ENCODE measurements around the gene SYK.
"Not testable (repeated sequence)": the region's sequence is repeated elsewhere in the genome, so short reads cannot be mapped to it uniquely, and the experiment has no call there.

The SYK gene

DNA sequence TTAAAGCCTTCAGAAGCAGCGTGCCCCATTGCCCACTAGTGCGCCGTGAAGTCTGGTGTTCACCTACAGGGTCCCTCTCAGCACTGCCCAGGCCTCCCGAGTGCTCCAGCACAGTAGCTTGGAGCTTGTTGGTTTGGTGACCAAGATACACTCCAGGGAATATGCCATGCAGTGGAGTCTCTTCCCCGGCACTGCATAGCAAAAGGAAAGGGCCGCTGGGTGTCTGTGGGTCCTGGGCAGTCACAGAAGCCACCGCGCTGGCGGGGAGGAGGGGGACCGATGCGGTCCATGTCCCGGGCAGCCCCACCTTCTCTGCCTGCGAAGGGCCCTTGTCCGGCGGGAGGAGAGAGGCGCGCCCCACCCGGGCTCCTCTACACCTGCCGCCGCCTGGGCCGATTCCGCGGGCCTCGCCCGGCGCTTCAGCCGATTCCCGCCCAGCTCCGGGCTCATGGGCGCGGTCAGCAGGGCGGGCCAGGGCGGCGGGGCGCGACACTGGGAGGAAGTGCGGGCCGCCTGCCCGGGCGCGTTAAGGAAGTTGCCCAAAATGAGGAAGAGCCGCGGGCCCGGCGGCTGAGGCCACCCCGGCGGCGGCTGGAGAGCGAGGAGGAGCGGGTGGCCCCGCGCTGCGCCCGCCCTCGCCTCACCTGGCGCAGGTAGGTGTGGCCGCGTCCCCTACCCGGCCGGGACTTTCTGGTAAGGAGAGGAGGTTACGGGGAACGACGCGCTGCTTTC is at the start of gene SYK:
TSS of gene SYK (plus strand) at position 579 of the 732 bp plus-strand sequence. CDS start 42,080 bp downstream, outside the sequence.
- peak; percentile 80 to 82 for ATAC-seq (replicated peaks)
- peaks cover 42 to 75% of the 10 kb centered on the region in 2 donors for H3K4me1 Mint-ChIP-seq
- no peaks in the 10 kb centered on the region for H3K9me3 Mint-ChIP-seq
- peaks cover 2 to 3% of the 10 kb centered on the region in 2 donors for H3K36me3 Mint-ChIP-seq
- no peaks in the 10 kb centered on the region for H3K27me3 Mint-ChIP-seq
- peak; percentile 60 for DNase-seq
- H3K27ac Mint-ChIP-seq, result peak within 1 kb of the TSS; percentile 98
- peak within 1 kb of the TSS; percentile 98 for H3K4me3 Mint-ChIP-seq

DNA sequence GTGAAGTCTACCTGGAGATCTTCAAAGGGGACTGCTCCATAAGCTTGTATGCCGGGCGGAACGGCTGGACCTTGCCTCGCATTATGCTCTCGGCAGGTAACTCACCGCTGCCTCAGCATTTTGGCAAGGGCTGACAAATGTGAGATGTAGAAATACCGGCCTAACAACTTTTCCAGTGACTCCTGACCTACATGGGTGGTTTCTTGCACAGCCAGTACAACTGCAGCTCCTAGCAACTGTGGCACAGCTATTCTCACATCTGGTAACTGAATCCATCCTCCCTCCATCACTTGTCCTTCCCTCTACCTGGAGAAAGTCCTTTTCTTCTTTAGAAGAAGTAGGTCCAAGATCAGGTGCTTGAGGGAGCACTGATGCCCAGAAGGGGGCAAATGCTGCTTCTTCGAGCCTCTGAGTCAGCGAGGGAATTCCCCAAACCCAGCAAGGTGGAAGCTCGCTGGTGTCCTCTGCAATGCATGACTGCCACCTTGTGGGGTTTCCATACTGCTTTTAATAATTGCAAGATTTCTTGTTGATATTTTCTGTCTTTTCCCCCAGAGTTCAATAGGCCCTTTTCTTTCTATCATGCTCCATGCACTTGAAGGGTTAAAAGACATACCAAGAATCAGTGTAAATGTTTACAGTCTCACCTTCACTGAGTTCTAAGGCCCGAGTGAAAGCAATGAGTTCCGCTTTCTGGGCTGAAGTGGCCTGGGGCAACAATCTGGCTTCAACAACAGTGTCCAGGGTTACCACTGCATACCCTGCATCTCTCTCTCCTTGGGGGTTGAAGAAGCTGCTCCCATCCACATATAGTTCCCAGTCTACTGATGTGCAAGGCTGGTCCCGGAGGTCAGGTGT is 45.9 kb upstream of the SYK start:
- not testable (repeated sequence) for H3K9me3 Mint-ChIP-seq; H3K4me3 Mint-ChIP-seq; H3K27ac Mint-ChIP-seq; H3K27me3 Mint-ChIP-seq; H3K36me3 Mint-ChIP-seq; ATAC-seq (replicated peaks)
- H3K4me1 Mint-ChIP-seq, result peaks cover 7 to 13% of the 10 kb centered on the region in 2 donors
- DNase-seq, result peak; percentile 75

DNA sequence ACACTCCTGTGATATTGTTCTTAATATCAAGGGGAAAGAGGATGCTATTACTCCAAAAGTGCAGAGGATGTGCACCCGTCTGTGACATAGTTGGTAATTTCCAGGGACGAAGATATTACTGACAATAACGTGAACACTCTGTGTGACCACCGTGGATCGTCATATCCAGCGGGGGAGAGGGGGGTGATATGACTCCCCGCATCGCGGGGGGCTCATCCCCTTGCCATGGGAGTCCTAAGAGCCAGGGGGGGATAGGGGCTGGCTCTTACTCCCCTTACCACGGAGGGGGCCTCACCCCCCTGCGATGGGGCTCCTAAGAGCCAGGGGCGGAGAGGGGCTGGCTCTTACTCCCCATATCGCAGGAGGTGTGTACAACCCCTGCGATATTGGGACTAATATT is 41.0 kb upstream of the SYK start:
- not testable (repeated sequence) for ATAC-seq (replicated peaks); H3K4me3 Mint-ChIP-seq; H3K4me1 Mint-ChIP-seq; DNase-seq; H3K27ac Mint-ChIP-seq; H3K9me3 Mint-ChIP-seq; H3K27me3 Mint-ChIP-seq; H3K36me3 Mint-ChIP-seq

DNA sequence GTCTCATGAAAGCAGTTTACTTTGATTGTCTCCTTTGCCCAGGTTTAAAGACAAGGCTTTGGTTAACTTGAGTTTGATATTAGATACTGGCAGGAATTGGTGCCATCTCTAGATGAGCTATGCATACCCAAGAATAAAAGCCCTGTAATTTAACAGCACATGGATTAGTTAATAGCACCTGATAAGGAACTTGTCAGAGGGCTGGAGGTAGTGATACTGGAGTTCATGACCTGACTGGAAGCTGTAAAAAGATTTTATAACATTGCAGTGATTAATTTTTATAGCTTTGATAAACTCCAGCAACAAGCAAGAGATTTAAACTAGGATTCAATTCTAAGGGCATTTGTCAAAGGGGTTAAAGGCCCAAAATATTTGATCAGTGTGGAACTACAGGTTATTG is 34.9 kb upstream of the SYK start:
- ATAC-seq (replicated peaks), result no peak
- no peak overlapping the region for H3K4me3 Mint-ChIP-seq
- H3K36me3 Mint-ChIP-seq, result no peaks in the 10 kb centered on the region
- no peak overlapping the region for H3K27ac Mint-ChIP-seq
- no peak for DNase-seq
- no peaks in the 10 kb centered on the region for H3K27me3 Mint-ChIP-seq
- peaks cover 0 to 1% of the 10 kb centered on the region in 2 donors for H3K9me3 Mint-ChIP-seq
- H3K4me1 Mint-ChIP-seq, result peaks cover 26 to 37% of the 10 kb centered on the region in 2 donors

GRCh38 chr9:90767523-90768100 is 34.0 kb upstream of the SYK start:
- no peaks in the 10 kb centered on the region for H3K27me3 Mint-ChIP-seq
- DNase-seq (no peak), ATAC-seq (replicated peaks) (no peak)
- H3K27ac Mint-ChIP-seq, result no peak overlapping the region
- H3K4me1 Mint-ChIP-seq, result peaks cover 34 to 46% of the 10 kb centered on the region in 2 donors
- peaks cover 0 to 1% of the 10 kb centered on the region in 2 donors for H3K9me3 Mint-ChIP-seq
- no peaks in the 10 kb centered on the region for H3K36me3 Mint-ChIP-seq
- no peak overlapping the region for H3K4me3 Mint-ChIP-seq

- Mint-ChIP-seq H3K36me3 (no peaks in the 10 kb centered on the region), H3K4me3 (peak overlapping the region; percentile 26 to 28), H3K27ac (peak overlapping the region; percentile 0), H3K9me3 (peaks cover 0 to 1% of the 10 kb centered on the region in 2 donors), H3K4me1 (peaks cover 51 to 68% of the 10 kb centered on the region in 2 donors), H3K27me3 (no peaks in the 10 kb centered on the region)
- ATAC-seq (replicated peaks), result peak; percentile 78 to 82
- DNase-seq, result peak; percentile 55
Observed at GRCh38 chr9:90770182-90770738, 31.4 kb upstream of the SYK start.

DNA sequence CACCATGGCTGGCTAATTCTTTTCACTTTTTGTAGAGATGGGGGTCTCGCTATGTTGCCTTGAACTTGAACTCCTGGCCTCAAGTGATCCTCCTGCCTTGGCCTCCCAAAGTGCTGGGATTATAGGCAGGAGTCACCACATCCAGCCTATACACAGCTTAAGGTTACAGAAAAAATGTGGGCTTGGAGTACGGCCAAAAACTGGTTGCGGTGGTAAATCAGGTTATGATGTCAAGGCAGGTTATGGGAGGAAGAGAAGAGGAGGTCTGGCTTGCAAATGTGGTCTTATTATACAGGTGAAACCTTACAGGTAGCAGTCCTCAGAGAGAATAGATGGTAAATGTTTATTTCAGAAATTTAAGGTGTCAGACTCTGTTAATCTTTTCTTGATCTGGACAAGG is 30.7 kb upstream of the SYK start:
- no peak for ATAC-seq (replicated peaks)
- Mint-ChIP-seq H3K27me3 (no peaks in the 10 kb centered on the region), H3K27ac (no peak overlapping the region)

DNA sequence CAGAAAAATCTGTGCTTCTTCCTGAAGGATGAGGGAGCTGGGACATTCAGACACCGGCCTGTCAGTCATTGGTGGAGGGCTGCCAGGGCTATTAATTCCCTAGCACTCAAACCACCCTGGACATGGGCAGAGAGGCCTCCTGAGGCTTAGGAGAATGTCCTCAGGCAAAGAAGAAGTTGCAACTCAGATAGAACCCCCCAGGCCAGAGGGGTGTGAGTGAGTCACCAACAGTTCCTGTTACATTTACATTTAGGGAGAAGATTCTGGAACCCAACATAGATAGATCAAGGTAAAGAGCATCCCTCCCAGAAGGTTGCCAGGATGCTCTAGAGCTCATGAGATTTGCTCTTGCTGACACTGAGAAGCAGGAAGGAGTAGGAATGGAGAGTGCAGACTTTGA is 29.2 kb upstream of the SYK start:
- Mint-ChIP-seq H3K27me3 (no peaks in the 10 kb centered on the region), H3K4me1 (peaks cover 48 to 68% of the 10 kb centered on the region in 2 donors), H3K36me3 (no peaks in the 10 kb centered on the region), H3K27ac (peak overlapping the region; percentile 4), H3K9me3 (peaks cover 0 to 1% of the 10 kb centered on the region in 2 donors), H3K4me3 (no peak overlapping the region)
- no peak for DNase-seq
- no peak for ATAC-seq (replicated peaks)

More for the DNA sequence above, 30.7 kb upstream of the SYK start:
- H3K36me3 Mint-ChIP-seq, result no peaks in the 10 kb centered on the region
- H3K4me3 Mint-ChIP-seq, result no peak overlapping the region
- no peak for DNase-seq
- peaks cover 0 to 1% of the 10 kb centered on the region in 2 donors for H3K9me3 Mint-ChIP-seq
- H3K4me1 Mint-ChIP-seq, result peaks cover 48 to 68% of the 10 kb centered on the region in 2 donors

DNA sequence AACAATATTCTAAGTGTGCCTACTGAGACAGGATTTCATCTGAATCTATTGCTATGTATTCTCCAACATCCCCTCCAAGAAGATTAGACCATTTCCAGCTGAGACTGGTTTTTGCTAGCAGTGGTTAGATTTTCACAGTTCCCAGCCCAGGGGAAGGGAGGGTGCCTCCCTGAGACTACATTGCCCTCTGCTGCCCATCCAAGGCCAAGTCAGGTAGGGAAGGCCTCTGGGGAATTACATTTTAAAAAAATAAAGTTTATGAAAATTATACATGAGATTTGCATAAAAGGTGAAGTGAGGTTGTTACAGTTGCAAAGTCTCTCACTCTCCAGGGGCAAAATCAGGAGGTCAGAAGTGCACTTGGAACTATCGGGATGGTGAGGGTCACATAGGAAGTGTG is 28.0 kb upstream of the SYK start:
- H3K27ac Mint-ChIP-seq, result no peak overlapping the region
- H3K9me3 Mint-ChIP-seq, result no peaks in the 10 kb centered on the region
- DNase-seq (no peak), ATAC-seq (replicated peaks) (no peak)
- H3K4me1 Mint-ChIP-seq, result peaks cover 45 to 62% of the 10 kb centered on the region in 2 donors
- no peak overlapping the region for H3K4me3 Mint-ChIP-seq
- H3K36me3 Mint-ChIP-seq, result no peaks in the 10 kb centered on the region
- H3K27me3 Mint-ChIP-seq, result no peaks in the 10 kb centered on the region

- no peak overlapping the region for H3K27ac Mint-ChIP-seq
- H3K4me1 Mint-ChIP-seq, result peaks cover 45 to 63% of the 10 kb centered on the region in 2 donors
- no peaks in the 10 kb centered on the region for H3K27me3 Mint-ChIP-seq
- no peak for ATAC-seq (replicated peaks)
- DNase-seq, result no peak
- no peak overlapping the region for H3K4me3 Mint-ChIP-seq
- no peaks in the 10 kb centered on the region for H3K36me3 Mint-ChIP-seq
- H3K9me3 Mint-ChIP-seq, result no peaks in the 10 kb centered on the region
Observed at GRCh38 chr9:90774071-90774470, 27.5 kb upstream of the SYK start.

- peak overlapping the region; percentile 37 for H3K27ac Mint-ChIP-seq
- no peaks in the 10 kb centered on the region for H3K9me3 Mint-ChIP-seq
- no peaks in the 10 kb centered on the region for H3K27me3 Mint-ChIP-seq
- peaks cover 39 to 57% of the 10 kb centered on the region in 2 donors for H3K4me1 Mint-ChIP-seq
- peak overlapping the region in 1 of 2 donors; percentile 37 for H3K4me3 Mint-ChIP-seq
- ATAC-seq (replicated peaks) (peak; percentile 85 to 86), DNase-seq (peak; percentile 72)
- H3K36me3 Mint-ChIP-seq, result no peaks in the 10 kb centered on the region
Observed at GRCh38 chr9:90774682-90775081, 26.9 kb upstream of the SYK start.

- H3K27me3 Mint-ChIP-seq, result no peaks in the 10 kb centered on the region
- peaks cover 33 to 47% of the 10 kb centered on the region in 2 donors for H3K4me1 Mint-ChIP-seq
- DNase-seq, result no peak
- H3K36me3 Mint-ChIP-seq, result no peaks in the 10 kb centered on the region
- no peak for ATAC-seq (replicated peaks)
- H3K9me3 Mint-ChIP-seq, result no peaks in the 10 kb centered on the region
- no peak overlapping the region for H3K27ac Mint-ChIP-seq
- no peak overlapping the region for H3K4me3 Mint-ChIP-seq
Observed at GRCh38 chr9:90775657-90776056, 26.0 kb upstream of the SYK start.

DNA sequence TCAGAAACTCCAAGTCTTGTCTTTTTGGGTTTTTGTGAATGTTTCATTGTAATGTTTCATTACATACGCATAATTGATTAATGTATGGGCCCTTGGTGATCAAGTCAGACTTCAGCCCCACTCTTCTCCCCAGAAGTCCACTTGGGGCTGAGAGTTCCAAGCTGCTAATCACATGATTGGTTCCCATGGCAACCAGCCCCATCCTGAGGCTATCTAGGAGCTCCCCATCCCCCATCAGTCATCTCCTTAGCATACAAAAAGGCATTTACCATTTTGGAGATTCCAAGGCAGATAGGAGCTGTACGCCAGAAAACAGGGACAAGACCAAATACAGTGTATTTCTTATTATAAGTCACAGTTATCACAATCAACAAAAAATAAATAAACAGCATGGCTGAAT is 22.9 kb upstream of the SYK start:
- Mint-ChIP-seq H3K36me3 (no peaks in the 10 kb centered on the region), H3K27me3 (no peaks in the 10 kb centered on the region), H3K27ac (no peak overlapping the region), H3K9me3 (no peaks in the 10 kb centered on the region), H3K4me1 (peaks cover 18 to 29% of the 10 kb centered on the region in 2 donors), H3K4me3 (no peak overlapping the region)
- DNase-seq (no peak), ATAC-seq (replicated peaks) (no peak)

GRCh38 chr9:90783552-90783951 is 18.1 kb upstream of the SYK start:
- no peak for ATAC-seq (replicated peaks)
- Mint-ChIP-seq H3K27ac (no peak overlapping the region), H3K9me3 (no peaks in the 10 kb centered on the region), H3K27me3 (no peaks in the 10 kb centered on the region), H3K4me3 (no peak overlapping the region), H3K36me3 (no peaks in the 10 kb centered on the region), H3K4me1 (peaks cover 6 to 21% of the 10 kb centered on the region in 2 donors)
- no peak for DNase-seq

All from stimulated activated naive B cell treated with anti-CD40 and anti-IgM and Interleukin-4, amounts not matched to agents 10 μg/mL and 1 μg/mL and 100 μg/mL, for 72 hours (primary cell).